ENCODE measurements around the gene TINCR.

Gene TINCR

GRCh38 chr19:5514001-5514400 lies 53.8 kb downstream of the TINCR start:
- DNase-seq (ENCODE audit: low read depth in 2 of 2): no peak

- no peak for DNase-seq (ENCODE audit: low read depth in 2 of 2)
Measured at GRCh38 chr19:5512715-5513114, 55.0 kb downstream of the TINCR start.

Measured in fibroblast of skin of left biceps (primary cell).